GM18907 (cell line): ENCODE measurements around the gene MYADML2.

Experiments
- ATAC-seq: cut with Tn5 transposase; IDR thresholded peaks from one replicate; pipeline ENCODE4 v1.9.1; 2021; ENCODE audit warnings: mild to moderate bottlenecking, moderate library complexity; ENCODE audit not compliant: unreplicated experiment

MYADML2 gene

DNA sequence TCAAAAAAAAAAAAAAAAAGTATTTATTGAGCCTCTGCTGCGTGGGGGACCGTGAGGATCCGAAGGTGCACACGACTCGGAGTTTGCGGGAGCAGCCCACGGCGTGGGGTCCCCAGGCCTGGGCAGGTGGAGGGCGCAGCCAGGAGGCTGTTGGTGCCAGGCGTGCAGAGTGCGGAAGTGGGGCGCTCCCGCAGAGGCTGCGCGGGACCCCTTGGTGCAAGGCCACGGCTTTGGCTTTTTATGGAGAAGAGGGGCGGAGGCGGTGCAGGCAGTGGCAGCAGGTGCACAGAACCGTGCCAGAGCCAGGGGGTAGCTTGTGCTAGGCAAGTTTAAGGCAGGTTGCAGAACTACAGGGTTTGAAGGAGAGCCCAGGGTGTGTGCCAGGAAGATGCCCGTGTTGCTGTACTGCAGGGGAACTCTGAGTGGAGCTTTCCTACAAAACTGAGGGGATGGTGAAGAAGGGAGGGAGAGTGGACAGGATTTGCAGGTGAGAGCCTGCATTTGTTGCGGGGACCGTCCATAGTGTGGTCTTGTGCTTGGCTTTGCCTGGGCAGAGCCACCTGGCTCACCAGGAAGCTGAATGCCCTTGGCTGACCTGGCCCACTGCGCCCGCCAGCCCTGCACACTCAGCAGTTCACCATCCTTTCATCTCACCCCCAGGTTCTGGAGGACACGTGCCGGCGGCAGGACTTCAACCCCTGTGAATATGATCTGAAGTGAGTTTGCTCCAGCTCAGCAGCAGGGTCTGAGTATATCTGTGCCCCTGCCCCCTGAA is 31.7 kb upstream of the MYADML2 start:
- no peak for ATAC-seq

DNA sequence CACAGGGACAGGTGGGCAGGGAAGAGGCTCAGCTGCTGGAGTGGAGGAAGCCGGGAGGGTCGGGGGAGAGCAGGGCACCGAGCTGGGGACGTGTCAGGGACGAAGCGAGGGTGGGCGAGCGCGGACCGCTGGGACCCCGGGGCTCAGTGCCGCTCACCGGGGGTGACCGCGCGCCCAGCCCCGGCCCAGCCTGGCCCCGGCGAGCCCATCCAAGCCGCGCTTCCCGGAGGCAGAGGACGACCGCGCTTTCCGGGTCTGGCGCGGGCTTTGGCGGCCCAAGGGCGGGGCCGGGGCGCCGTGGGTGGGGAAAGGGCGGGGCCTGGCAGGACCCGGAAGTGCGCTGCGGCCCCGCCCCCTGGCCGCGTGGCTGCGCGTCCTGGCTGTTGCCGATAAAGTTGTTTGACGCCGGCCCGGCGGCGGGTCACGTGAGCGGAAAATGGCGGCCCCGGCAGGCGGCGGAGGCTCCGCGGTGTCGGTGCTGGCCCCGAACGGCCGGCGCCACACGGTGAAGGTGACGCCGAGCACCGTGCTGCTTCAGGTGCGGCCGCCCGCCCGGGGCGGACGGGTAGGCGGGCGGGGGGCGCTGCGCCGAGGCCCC is 30.3 kb upstream of the MYADML2 start, which contains the start of gene ASPSCR1:
Gene ASPSCR1 (plus strand): TSS at position 419 of the 598 bp plus-strand sequence. CDS start 18 bp downstream, at position 437.
- ATAC-seq, result peak; percentile 82

DNA sequence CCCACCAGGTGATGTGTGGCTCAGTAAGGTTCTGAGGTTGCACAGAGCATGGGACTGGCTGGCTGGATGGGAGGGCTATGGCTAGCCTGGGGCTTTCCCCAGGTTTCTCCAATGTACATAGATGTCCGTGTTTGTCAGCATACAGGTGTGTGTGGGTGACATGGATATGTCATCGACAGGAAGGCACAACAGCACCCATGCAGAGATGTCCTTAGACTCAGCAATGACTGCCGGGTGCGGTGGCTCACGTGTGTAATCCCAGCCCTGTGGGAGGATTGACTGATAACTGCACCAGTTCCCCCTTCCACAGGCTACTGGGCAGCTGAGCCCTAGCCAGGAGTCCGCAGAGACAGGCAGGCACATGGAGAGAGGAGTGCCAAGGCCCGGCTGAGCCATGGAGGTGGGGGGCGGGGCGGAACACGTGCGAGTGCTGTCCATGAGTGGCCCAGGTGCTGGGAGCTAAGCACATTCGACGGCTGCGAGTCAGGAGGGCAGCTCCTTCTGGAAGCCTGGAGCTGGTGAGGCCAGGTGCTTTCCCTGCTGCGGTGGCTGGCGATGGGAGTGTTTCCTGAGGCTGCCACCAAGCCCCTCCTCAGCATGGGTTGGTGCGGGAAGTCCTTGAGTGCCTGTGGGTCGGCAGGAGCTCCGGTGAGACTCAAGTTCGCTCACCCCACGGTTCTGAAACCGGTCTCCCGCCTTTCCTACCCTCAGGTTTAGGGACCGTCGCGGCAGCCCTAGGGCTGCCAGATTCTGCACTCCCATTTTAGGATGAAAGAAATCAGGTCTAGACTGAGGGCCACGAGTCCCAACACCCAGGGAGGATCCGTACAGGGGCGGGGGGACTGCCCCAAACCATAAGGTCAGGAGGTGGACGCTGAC is 29.5 kb upstream of the MYADML2 start:
- ATAC-seq, result peak; percentile 11

DNA sequence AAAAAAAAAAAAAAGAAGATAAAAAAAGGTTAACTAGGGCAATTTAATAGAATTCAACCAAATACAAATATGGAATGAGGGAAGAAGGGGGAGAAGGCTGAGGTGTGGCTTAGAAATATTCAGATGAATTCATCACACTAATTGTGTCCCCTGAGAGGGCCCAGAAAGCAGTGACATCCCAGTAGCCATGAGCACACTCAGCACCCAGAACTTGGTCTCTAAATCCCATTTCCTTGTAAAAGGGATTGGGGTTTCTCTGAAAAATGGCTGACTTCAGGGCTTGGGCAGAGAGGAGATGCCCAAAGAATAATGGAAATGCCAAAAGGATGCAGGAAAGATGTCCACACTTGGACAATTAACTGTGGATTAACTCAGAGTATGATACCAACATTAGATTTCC is 26.4 kb upstream of the MYADML2 start:
- no peak for ATAC-seq

DNA sequence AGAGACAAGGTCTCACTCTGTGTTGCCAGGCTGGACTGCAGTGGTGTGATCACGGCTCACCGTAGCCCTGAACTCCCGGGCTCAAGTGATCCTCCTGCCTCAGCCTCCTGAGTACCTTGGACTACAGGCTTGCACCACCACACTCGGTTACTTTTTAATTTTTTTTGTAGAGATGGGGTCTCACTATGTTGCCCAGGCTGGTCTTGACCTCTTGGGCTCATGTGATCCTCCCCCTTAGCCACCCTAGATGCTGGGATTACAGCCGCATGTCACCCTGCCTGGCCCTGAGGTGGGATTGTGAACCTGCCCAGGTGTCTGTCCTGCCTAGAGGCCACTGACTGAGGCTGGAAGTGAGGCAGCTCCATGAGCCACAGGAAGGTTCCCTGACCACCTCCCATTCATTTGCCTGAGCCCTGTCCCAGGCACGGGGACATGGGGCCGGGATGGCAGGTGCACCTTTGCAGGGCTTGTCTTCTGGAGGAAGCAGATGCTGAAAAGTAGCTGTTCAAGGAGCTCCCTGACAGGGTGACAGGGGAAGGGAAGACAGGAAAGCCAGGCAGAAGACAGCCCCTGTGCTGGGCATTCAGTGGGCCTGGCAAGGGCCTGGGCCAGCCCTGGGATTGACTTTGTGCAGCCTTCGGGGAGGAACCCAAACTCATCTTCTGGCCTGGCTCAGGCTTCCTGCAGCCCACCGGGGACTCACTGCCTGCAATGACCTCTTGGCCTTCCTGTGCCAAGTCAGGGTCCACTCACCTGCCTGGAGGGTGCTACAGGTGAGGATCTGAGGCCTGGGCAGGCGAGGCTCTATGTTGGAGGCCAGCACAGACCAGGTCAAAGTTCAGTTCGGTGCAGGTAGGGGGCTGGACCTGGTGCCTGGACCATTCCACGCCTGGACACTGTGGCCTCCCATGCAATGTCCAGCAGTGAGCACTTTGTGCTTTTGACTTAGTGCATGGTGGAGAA is 22.1 kb upstream of the MYADML2 start:
- no peak for ATAC-seq

DNA sequence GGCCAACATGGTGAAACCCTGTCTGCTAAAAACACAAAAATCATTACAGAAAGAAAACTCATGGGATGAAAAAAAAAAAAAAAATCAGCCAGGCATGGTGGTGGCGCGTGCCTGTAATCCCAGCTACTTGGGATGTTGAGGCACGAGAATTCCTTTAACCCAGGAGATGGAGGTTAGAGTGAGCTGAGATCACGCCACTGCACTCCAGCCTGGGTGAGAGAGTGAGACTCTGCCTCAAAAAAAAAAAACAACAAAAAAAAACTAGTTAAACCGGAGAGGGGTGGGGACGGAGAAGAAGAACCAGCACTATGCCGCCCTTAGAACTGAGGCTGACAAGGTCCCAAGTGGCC is 21.3 kb upstream of the MYADML2 start:
- no peak for ATAC-seq

DNA sequence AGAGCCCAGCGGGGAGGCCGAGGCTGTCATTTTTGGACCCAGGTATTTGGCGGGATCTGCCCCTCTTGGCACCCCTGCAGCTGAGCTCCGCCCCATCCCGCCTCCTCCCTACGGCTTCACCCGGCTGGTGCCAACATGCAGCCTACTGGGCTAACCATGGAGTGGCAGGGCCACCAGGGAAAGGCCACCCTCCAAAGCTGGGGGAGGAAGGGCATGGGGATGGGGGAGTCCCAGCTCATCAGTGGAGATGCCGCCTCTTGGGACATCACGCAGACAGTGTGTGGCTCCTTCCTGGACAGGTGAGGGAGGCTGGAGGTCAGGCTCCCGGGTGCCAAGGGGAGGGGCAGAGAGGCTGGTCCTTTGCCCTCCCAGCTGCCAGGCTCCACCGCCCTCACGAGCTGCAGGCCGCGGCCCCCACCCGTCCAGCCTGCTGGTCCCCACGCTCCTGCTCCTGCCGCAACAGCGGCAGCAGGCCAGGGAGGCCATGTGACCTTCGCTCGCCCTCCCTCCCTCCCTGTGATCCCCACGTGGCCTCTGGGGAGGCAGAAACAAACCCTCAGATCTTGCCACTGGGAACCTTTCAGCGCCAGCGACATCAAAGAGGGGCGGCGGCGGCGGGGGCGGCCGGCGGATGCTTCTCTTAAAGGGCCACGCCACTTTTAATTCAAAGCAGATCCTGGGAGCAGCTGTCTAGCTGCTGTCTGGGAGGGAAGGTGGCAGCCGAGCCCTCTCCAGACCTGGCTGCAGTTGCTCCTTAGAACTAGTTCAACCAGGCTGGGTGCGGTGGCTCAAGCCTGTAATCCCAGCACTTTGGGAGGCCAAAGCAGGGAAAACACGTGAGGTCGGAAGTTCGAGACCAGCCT is 20.7 kb upstream of the MYADML2 start:
- no peak for ATAC-seq

DNA sequence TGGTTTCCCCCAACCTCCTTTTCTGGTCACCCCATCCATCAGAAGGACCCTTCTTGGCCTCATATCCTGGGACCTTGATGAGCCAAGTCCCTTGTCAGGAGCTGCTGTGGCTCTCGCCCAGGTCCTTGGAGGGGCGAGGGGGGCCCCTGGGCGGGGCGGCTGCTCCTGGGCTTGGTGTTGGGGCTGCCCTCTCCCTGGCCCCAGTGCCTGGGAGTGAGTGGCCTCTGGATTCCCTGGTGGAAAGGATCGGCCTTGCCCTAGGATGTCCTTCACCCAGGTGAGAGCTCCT is 20.2 kb upstream of the MYADML2 start:
- no peak for ATAC-seq

DNA sequence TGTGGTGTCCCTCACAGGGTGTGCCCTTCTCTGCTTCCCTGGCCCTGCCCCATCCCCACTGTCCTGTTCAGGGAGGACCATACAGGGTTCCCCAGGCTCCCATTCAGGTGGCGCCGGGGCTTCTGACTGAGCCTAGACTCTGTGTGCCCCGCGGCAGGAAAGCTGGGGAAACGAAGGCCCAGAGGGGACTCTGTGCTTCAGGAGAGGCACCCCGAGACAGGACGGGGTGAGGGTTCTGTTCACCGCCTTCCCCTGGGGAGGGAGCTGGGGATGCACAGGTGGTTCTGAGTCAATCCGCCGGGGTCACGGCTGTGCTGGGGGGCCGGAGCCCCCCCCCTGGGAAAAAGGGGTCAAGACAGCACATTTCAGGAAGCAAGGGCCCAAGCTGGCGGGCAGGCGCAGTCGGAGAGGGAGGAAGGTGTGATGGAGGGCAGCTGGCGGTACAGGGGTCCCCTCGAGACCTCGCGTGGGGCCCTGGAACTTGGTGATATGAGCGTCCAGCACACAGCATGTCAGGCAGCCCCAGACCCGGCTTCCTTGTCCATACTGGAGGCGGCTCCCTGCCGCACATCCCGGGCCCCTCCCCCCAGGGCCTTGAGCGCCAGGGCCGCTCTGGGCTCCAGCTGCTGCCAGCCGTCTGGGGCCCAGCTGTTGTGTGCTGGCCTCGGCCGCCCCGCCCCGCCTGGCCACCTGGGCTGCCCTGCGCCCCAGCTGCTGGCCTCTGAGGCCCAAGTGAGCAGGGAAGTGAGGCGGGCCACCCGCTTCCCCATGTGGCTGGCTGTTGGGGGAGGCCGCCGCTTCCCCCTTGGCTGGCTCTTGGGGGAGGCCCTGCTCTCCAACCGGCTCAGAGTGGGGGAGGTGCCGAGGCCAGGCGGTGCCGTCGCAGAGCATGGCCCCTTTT is 19.6 kb upstream of the MYADML2 start:
- no peak for ATAC-seq

DNA sequence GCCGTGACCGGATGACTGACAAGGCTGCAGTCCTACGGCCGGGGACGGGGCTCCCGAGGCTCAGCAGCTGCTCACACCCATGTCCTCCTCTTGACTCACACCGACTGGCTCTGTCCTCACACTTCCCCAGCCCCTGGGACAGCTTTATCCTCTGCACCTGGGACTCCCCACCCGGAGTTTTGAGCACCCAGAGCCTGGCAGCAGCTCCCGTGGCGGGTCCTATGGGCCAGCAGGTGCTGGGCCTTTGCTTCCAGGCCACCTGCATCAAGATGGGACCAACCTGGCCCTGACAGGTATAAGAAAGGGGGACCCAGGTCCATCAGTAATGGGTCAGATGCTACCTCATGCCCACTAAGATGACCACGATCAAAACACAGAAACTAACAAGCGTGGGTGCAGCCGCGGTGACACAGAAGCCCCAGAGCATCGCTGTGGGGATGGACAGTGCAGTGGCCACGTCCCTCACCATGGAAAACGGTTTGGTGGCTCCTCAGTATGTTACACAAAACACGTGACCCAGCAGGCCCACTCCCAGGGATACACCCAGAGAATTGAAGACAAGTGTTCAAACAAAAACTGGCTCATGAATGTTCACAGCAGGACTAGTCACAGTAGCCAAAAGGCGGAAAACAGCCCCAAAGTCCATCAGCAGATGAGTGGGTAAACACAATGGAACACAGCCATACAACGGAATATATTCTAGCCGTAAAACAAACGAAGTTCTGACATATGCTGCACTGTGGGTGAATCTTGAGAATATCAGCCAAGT is 17.2 kb upstream of the MYADML2 start:
- ATAC-seq, result no peak

DNA sequence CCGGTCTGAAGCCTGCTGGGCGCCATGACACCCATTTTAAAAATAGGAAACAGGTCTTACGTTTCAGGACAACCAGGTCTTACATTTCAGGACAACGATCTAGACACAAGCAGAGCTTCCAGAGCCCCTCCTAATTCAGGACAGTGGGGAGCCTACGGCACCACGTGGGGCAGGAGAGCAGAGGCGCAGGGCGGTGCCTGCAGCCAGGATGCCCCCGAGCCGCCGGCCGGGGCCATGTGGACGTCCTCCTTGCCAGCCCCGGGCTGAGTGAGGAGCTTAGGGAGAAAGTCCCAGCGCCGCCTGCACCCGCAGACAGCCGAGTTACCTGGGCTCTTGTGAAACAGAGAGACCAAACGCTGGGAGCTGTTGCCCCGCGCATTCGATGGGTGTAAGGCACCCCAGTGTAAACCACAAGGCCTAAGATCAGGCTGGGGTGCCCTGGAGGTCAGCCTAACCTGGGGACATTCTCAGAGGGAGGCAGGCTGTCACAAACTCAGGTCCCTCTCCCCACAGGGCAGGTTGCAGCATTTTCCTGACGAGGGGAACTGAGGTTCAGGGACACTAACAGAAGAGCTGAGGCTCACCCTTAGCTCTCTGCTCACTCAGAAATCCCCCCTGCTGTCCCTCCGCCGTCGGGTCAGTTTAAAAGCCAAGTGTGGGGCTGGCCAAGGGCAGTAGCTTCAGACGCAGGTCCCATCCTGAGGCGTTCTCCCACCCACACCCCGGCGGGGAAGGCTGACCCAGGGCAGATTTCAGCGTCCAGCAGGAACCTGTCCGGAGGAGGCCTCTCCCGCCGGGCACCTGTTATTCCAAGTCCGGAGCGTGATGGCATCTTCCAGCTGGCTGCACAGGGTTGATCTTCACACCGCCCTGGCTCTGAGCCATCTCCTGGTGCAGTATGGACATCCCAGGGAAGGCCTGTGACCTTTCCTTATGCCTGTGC is 15.7 kb upstream of the MYADML2 start:
- no peak for ATAC-seq

DNA sequence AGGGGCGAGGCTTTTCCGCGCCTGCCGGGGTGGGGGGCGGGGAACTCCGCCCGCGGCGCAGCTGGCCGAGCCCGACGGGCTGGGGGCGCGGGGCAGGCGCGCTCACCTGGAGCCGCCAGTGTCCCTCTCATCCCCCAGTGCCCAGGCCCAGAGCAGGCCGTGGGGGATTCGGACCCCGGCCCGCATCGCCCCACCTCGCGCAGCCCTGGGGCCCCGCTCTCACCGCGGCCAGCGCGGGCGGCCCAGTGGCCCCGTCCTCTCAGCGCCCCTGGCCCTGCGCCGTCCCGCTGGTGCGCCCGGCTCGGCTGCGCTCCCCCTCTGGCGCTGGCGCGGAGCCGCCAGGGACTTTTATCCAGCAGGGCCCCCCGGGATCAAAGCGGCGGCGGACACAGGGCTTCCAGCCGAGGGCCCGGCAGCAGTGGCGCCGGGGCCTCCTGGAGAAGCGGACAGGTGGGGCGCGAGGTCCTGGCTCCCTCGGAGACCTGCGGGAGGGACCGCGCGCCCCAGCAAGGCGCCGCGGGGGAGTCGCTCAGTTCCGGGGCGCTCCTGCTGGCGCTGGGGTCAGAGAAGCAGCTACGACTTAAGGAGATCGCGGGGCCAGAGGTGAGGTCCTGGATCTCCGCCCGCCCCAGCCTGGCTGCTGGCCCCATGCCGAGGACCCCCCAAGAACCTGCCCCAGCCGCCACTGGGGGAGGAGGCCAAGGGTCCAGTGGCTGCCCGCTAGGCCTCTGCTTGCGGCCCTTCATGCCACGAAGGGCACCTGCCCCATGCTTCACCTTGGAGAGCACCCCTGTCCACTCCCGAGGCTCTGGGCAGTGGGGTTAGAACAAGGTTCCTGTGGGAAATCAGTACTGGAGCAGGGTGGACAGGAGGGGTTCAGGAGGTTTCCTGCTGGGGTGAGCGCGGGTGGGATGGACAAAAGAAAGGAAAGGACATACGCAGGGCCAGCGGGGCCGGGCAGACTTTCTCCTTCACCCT is 14.8 kb upstream of the MYADML2 start:
- ATAC-seq, result no peak

DNA sequence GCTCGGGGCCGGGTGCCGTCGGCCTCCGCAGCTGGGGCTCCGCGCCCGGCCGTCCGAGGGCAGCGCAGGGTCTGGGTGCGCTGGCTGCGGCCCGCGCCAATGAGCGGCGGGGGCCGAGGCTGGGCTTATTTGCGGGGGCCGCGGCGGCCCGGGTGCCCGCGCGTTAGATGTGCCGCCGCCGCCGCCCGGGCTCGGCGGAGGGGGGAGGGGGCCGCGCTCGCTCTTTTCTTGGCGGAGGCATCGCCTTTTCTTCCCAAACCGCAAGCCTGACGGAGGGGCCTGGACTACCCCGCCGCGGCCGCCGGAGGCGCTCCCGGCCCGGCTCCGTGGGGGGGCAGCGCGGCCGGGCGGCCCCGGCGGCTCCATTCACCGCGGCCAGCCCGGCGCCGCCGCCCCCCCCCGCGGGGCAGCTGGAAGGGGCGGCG is 14.1 kb upstream of the MYADML2 start, which contains the start of gene NOTUM:
Gene NOTUM (minus strand): TSS at position 101 of the 425 bp plus-strand sequence. CDS start 278 bp downstream, outside the sequence.
- ATAC-seq, result no peak

DNA sequence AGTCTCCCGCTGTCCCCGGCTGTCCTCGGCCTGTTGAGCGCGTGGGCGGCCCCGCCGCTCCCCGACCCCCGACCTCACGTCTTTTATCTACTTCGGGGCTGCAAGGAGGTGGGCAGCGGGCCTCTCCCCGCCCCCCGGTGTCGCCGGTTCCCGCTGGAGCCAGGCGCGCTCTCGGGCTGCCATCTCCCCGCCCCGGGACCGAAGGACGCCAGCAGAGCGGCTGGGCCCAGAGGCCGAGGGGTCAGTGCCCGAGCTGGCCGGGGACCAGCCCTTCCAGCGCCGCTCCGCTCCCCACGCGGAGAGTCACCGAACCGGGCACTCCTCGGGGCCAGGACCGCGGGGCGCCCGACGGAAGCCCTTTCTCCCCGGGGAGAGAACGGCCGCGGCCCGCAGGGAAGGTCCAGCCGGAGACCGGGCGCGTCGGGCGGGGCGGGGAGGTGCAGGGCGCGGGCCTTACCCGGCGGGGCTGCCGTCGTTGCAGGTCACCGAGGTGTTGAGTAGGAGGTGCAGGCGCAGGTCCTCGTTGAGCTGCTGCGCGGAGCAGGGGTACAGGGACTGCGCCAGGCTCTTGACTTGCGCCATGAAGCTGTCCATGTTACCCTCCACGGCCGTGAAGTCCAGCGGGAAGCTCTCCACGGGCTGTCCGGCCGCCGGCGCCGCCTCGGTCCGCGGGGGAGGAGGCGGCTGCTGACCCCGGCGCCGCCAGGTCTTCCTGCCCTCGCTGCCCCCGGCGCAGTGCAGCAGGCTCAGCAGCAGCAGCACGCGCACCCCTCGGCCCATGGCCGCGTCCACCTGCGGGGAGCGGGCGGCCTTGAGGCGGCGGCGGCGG is 13.3 kb upstream of the MYADML2 start:
- no peak for ATAC-seq
